ENCODE data around the gene SMC6. TPM values are rescaled to one million over a fixed set of nuclear protein-coding genes. Genes with fewer than 3 reads are reported as not detected.
A peak's percentile ranks its signal among the peaks of the same experiment; 100 is the strongest.

SMC6 gene
- polyA plus RNA-seq, 3 donors, result 33.1 to 39.8 (median 33.9) TPM

DNA sequence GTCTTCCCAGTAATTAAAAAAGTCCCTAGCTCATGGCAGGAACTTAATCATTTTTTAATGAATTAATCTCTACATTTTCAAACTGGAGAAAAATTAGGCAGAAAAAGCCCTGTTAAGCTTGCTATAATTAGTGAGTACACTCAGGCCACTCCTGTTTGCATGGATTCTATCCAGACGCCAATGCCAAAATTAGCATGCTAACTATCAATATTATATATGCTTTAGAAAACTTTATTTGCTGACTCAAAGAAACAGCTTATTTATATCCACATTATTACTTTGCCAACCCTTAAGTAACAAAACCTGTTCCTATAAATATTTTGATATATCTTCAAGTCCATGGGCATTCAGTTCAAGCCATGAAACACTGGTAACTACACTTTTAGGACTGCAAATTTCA lies 90.9 kb downstream of the SMC6 start:
- DNase-seq (ENCODE audit: extremely low read depth in 1 of 11, low read depth in 9 of 11, low spot score in 4 of 11), result no peak

- no peak for DNase-seq (ENCODE audit: extremely low read depth in 1 of 11, low read depth in 9 of 11, low spot score in 4 of 11)
These were observed 92.2 kb downstream of the SMC6 start for GRCh38 chr2:17661460-17661859.

DNA sequence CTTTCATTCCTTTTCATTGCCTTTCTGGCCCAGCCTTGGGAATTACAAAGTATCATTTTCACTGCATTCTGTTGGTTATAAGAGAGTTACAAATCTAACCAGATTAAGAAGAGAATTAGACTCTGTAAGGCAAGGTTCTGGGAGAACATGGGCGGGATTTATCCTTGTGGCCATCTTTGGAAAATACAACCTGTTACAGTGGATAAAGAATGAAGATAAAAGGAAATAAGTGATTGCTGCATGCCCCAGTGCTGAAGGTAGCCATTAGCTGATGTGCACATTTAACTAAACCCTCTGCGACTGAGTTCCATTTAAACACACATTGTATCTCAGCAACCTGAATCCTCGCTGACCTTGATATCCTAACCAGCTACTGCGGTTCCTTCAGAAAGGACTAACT lies 93.4 kb downstream of the SMC6 start:
- no peak for DNase-seq (ENCODE audit: extremely low read depth in 1 of 11, low read depth in 9 of 11, low spot score in 4 of 11)

DNA sequence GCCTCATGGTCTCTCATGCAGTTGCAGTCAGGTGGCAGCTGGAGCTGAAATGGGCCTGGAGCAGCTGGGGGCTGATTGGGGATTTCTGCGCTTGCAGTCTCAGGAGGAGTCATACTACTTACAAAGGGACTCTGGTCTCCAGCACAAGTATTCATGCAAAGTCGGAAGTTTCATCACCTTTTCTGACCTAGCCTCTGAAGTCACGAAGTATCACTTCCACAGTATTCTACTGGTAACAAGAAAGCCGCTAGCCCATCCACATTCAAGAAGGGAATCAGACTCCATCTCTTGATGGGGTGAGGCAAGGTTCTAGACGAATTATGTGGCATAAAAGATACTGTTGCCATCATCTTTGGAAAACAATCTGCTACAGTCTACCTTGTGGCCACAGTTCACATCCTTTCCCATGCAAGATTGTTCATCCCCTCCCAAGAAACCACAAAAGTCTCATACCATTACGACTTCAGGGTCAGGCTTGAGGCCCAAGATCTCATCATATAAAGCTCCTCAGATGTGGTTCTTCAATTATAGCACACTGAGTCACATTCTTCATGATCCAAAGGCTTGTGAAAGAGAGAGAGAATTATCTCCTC lies 95.3 kb downstream of the SMC6 start:
- no peak for DNase-seq (ENCODE audit: extremely low read depth in 1 of 11, low read depth in 9 of 11, low spot score in 4 of 11)

DNA sequence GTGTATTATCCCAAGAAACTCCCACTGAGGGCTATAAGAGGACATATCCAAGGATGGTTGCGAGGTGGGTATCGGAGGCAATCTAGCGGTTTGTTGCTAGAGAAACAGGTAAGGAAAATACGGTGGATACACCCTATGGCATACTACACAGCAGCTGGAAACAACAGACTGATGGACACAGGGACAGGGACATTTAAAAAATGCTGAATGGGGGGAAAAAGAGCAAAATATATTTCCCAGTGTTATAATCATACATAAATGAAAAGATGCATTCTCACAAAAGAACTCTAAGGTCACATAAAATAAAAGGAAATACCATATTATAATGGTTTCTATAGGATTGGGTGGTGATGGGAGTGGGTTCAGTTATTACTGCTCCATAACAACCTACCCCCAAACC lies 95.9 kb downstream of the SMC6 start:
- DNase-seq (ENCODE audit: extremely low read depth in 1 of 11, low read depth in 9 of 11, low spot score in 4 of 11), result no peak

DNA sequence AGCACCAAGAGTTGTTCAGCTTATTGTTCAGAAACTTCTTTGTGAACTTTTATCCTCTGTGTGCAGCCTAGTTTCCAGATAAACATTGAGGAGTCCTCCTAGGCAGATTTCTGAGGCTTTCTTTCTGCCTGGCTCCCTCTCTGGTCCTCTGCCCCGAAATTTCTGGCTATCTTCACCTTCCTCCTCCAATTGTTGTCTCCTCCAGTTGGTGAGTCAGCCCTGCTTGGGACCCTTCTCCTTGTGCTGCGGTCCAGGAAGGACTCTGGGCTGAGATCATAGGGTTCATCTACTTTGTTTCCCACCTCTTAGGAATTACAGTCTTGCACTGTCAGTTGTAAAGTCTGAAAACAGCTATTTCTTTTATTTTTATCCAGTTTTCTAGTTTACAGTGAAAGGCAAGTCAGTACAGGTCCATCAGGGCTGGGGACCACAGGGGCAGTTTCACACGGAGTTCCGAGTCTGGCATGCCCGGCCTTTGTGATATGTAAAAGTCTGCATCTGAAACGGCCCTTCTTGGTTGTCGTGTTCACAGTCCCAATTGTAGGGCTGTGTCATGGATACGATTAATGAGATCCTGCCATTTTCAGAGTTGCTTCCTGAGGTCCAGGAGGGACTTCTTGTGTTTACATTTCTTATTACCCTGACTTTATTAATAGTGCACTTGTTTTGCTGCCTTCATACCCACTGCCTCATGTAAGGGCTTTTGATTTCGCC lies 100.8 kb downstream of the SMC6 start:
- DNase-seq (ENCODE audit: extremely low read depth in 1 of 11, low read depth in 9 of 11, low spot score in 4 of 11), result no peak

DNA sequence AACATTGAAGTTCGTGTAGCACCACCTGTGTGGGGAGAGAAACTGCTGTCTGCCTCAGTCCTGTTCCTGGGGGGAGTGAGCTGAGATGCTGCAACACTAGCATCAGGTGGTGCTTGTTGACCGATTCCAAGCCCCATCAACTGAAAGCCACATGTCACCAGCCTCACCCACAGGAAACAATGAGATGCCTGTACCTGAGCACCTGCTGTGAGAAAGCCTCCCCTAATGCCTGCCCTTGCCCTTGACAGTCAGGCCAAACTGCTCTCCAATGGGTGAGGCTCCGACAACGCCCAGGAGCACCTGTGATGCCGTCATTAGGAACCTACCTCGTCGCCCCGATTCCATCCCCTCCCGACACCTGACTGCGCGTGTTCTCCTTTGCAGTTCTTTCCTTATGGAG lies 104.6 kb downstream of the SMC6 start:
- no peak for DNase-seq (ENCODE audit: extremely low read depth in 1 of 11, low read depth in 9 of 11, low spot score in 4 of 11)

DNA sequence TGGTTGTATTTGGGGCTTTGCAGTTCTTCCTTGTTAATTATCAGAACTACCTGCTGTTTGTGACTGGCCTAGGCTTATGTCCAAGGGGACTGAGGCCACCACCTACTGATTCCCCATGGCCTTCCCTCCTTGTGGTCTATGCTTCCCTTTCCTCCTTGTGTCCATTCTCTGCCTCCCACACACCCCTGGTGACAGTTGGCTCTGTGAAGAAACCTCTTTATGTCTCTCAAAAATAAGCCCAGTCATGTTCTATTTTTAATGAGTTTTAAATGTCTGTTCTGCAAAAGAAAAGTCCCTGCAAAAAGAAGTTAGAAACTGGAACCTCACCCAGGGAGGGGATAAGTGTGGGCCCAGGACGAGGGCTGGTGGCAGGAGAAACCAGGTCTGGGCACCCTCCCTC lies 105.0 kb downstream of the SMC6 start:
- no peak for DNase-seq (ENCODE audit: extremely low read depth in 1 of 11, low read depth in 9 of 11, low spot score in 4 of 11)

GRCh38 chr2:17646838-17647701 lies 106.5 kb downstream of the SMC6 start:
- no peak for DNase-seq (ENCODE audit: extremely low read depth in 1 of 11, low read depth in 9 of 11, low spot score in 4 of 11)

DNA sequence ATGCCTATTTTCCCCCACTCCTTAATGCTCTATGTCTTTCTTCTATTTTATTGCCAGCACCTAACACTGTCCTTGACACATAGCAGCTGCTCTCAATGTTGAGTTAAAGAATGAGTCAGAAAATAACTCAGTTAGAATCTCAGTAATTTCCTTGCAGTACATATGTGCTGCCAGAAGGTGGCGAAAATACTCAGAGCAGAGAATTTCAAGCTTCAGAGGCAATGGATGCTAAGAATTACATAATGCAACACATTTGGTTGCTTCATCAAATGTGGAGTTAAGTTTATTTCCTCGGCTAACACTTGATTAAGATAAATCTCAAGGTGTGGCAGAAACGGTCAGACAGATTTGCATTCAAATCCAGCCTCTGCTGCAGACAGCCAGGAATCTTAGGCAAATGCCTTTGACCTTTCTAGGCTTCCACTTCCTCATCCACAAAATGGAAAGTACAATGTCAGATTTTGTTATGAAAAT lies 107.5 kb downstream of the SMC6 start:
- peak; percentile 54 to 85 (median 74) for DNase-seq (ENCODE audit: extremely low read depth in 1 of 11, low read depth in 9 of 11, low spot score in 4 of 11)

- DNase-seq (ENCODE audit: extremely low read depth in 1 of 11, low read depth in 9 of 11, low spot score in 4 of 11), result no peak
These were observed 108.5 kb downstream of the SMC6 start for GRCh38 chr2:17644997-17645720.

- no peak for DNase-seq (ENCODE audit: extremely low read depth in 1 of 11, low read depth in 9 of 11, low spot score in 4 of 11)
These were observed 110.5 kb downstream of the SMC6 start for GRCh38 chr2:17643031-17643615.

GRCh38 chr2:17640406-17640805 lies 113.2 kb downstream of the SMC6 start:
- no peak for DNase-seq (ENCODE audit: extremely low read depth in 1 of 11, low read depth in 9 of 11, low spot score in 4 of 11)

GRCh38 chr2:17638196-17638743 lies 115.3 kb downstream of the SMC6 start:
- DNase-seq (ENCODE audit: extremely low read depth in 1 of 11, low read depth in 9 of 11, low spot score in 4 of 11), result no peak

DNA sequence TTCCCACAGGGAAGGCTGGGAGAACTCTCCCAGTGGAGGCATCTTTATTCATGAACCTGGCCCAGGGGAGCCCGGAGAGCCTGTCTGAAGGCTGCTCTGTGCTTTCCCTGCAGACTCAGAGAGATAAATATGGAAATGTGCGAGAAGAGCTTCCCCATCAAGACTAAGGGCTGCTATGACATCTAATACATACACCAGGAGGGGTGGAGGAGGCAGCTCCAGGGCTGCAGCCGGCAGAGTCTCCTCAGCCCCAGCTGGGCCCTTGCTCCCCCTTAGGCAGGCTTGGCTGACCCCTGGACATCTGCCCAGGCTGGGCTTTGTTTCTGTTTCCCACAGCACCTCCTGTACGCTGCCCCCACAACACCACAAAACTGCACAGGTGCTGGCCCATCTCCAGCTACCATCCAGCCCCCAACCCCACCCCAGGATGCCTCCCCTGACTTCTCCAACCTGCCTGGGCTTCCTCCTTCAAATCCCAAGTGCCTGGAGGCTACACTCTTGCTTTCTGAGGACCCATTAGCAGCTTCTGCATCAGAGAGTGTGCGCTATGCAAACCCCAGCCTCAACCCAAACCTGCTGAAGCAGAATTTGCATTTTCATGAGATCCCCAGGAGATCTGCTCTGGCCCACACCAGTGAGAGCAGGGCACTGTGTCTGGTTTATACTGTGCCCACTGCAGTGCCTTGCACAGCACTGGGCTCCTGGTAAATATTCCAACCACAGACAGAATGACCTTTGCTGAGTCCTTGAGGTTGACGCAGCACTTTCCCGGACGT lies 116.3 kb downstream of the SMC6 start:
- DNase-seq (ENCODE audit: extremely low read depth in 1 of 11, low read depth in 9 of 11, low spot score in 4 of 11), result no peak

- no peak for DNase-seq (ENCODE audit: extremely low read depth in 1 of 11, low read depth in 9 of 11, low spot score in 4 of 11)
These were observed 117.4 kb downstream of the SMC6 start for GRCh38 chr2:17636257-17636656.

DNA sequence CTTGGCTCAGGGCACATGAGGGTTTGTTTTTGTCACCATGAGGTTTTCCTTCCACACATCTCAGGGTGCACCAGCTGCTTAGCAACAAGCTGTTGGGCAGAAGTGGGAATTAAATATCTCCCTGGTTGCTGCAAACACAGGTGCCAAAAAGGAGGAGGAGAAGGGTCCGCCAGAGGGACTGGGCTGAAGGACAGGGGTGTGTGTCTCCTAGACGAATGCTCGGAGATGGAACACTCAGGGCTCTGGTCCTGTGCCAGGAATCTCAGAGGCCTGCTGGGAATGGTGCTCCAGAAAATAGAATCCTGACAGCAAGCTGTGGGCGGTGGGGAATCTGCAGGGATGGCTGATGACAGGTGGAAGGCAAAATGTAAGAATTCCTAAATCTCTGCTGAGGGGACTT lies 118.6 kb downstream of the SMC6 start:
- no peak for DNase-seq (ENCODE audit: extremely low read depth in 1 of 11, low read depth in 9 of 11, low spot score in 4 of 11)

DNA sequence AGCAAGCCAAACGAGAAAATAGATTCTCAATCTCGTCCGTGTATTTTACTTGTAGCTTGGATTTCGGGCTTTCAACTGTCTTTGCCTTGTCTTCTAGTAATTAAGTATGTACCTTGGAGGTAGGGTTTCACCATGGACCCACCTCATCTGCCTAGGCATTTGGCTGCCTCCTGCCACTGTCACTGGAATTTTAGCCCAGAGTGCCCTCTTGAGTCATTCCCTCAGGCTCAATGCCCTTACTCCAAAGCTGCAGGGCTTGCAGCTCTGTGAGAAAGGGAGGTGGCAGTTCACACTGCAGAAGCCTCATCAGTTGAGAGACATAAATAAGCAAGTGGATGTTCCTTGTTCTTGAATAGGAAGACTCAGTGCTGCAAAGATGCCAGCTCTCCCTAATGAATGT lies 123.5 kb downstream of the SMC6 start:
- no peak for DNase-seq (ENCODE audit: extremely low read depth in 1 of 11, low read depth in 9 of 11, low spot score in 4 of 11)
